H7 (cell line): ENCODE results near the gene MLLT3. TPM values are rescaled to one million over a fixed set of nuclear protein-coding genes. Genes with fewer than 3 reads are reported as not detected.

Experiments used
- DNase-seq: peaks from one replicate; pipeline ENCODE4 v3.0.0; 2012
- H3K27me3 ChIP-seq: 2 replicates; pipeline ENCODE4 v1.6.0; 2011; ENCODE audit warnings: mild to moderate bottlenecking, low read length; ENCODE audit not compliant: control insufficient read depth, insufficient read depth
- H3K36me3 ChIP-seq: replicated peaks from 2 replicates; pipeline ENCODE4 v1.5.1; 2011; ENCODE audit warnings: low read length; ENCODE audit not compliant: control insufficient read depth, insufficient read depth
- H3K4me3 ChIP-seq: 2 replicates; pipeline ENCODE4 v1.5.1; 2011; ENCODE audit warnings: low read depth, mild to moderate bottlenecking, control low read depth, low read length, moderate library complexity; ENCODE audit not compliant: insufficient read depth
- total RNA-seq: library from RNA; depleted of rRNA; stranded (reverse); fragments of >200 nt; shearing (Covaris generic); gene quantifications from 2 replicates; pipeline ENCODE4 v1.2.3, GENCODE V29; 2014

MLLT3 gene
- total RNA-seq, 1 experiment from 2014 or later, result 4.3 TPM

DNA sequence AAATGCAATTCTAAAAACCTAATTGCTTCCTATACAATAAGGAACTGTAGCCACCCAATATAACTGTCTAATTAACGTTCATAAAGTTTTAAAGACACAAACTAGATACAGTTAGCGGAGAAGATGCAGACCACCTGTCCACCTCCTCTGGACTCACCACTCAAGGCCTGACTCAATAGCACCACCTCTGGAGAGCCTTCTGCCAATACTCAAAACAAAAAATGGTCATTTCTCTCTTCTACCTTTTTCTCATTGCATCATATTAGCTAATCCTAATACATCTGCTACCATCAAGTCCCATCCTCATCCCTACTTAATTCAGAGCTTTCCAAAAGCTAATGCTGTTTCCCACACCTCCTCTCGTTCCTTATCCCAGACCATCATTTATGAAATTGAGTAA lies 159.9 kb downstream of the MLLT3 start:
- peak; percentile 6 for DNase-seq
- Histone ChIP-seq H3K4me3 (no peak overlapping the region), H3K27me3 (no peaks in the 10 kb centered on the region), H3K36me3 (no peaks in the 10 kb centered on the region)

DNA sequence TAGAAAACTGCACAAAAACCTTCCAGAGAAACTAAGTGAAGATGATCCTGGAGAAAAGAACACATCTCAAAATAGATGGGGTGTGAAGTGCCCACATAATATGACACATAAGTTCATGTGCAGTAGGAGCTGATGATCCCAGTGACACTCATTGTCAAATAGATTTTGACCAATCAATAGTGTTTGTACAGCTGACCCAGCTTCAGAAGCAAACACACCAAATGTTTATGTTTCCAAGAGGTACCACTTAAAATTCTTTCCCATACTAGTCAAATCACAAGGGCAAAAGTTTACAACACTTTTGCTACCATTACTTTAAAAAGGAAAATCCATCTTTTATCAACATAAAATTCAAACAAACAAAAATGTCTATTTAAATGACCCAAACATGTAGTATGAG lies 175.0 kb downstream of the MLLT3 start:
- no peak for DNase-seq
- H3K4me3 ChIP-seq, result no peak overlapping the region
- no peaks in the 10 kb centered on the region for H3K27me3 ChIP-seq
- no peaks in the 10 kb centered on the region for H3K36me3 ChIP-seq

DNA sequence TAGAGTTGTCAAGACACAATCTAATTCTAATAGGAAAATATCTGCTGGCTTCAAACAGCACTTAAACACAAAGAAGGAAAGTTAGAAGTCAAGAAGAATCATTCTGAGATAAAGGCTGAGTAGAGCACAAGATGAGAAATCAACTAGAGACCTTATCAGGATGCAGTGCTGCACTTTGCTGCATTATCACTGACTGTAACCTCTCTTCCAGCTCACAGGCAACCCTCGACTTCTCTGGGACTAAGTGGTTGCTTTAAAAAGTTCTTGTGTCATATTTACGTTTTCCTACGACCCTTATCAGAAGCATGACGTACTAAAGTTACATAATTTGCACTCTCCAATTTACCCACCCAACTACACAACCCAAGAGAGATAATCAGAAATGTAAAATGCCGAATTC lies 176.1 kb downstream of the MLLT3 start:
- no peak overlapping the region for H3K4me3 ChIP-seq
- H3K27me3 ChIP-seq, result no peaks in the 10 kb centered on the region
- no peaks in the 10 kb centered on the region for H3K36me3 ChIP-seq
- DNase-seq, result no peak

DNA sequence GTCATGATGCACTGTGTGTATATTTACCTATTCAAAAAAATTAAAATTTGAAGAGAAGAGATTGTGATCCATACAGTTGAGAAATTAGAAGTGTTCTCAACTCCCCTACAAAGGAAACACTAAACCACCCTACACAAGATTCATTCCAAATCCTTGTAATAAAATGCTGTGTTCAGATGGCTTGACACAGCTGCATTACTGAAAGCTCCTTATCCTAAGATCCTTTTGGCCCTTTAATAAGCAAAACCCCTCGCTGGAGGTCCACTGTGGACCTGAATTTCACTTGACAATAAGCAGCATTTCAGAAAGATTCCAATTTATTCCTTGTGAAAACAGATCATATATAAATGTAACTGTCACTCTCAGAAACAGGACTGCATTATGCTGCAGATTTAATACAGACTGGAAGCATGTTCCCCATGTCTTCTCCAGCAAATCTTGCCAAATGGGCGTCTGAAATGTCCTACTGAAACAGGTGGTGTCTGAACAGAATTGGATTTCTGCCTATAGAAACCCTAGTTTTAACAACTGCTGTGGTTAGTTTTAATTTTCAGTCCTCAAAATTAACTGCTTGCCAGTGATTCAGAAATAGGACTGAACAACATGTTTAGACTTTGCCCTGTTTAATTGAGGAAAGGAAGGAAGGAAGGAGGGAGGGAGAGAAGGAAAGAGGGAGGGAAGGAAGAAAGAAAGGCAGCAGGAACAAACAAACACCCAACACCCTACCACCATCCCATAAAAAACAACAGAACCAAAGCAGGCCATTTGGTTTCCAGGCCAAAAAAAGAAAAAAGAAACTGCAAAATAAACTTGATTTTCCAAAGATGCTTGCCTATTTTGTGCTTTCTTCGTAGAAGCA lies 179.6 kb downstream of the MLLT3 start:
- H3K4me3 ChIP-seq, result no peak overlapping the region
- no peaks in the 10 kb centered on the region for H3K27me3 ChIP-seq
- no peak for DNase-seq
- no peaks in the 10 kb centered on the region for H3K36me3 ChIP-seq

DNA sequence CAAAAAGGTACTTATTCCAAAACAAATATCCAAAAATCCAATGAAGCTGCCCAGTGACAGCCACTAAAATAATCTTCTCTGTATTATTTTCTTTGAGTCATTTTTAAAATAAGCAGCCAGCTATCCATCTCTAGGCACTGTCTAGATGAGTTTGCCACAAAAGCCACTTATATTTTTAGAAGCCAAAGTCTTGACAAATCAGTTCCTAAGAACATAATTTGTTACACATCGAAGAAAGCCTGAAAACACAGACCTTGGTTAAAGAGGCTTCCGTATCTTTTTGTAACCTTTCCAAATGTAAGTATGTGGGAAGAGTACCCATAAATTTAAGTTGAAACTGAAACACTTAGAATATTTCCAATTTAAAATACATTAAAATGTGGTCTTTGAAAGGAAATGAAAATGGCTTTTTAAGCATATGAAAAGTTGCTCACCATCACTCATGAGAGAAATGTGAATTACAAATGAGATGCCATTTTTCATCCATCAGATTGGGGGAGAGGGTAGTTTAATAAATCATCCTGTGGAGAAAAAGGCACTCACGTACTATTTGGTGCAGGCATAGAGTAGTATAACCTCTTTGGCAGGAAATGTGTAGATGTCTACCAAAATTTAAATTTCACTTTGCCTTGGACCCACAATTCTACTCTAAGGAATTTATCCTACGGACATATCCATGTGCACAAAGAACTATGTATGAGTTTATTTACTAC lies 180.4 kb downstream of the MLLT3 start:
- DNase-seq, result no peak
- Histone ChIP-seq H3K27me3 (no peaks in the 10 kb centered on the region), H3K4me3 (no peak overlapping the region)

DNA sequence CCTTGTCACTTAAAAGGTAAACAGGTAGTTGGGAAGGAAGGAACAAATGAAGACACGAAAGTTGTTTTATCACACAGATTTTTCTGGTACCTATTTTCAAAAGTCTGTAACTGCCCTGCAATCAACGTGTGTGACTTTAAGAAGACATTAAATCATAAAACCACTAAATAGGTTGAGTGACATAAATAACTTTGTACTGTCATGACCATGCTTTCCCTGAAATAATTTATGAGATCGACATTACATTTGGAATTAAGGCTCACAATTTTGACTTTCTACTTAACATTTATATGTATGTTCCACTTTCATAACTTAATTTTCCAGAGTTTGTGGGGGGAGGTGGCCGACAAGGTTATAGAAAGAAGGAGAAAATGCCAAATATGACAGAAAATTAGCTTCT lies 181.1 kb downstream of the MLLT3 start:
- DNase-seq, result no peak
- Histone ChIP-seq H3K4me3 (no peak overlapping the region), H3K36me3 (no peaks in the 10 kb centered on the region), H3K27me3 (no peaks in the 10 kb centered on the region)

More for the DNA sequence above, 180.4 kb downstream of the MLLT3 start:
- no peaks in the 10 kb centered on the region for H3K36me3 ChIP-seq

DNA sequence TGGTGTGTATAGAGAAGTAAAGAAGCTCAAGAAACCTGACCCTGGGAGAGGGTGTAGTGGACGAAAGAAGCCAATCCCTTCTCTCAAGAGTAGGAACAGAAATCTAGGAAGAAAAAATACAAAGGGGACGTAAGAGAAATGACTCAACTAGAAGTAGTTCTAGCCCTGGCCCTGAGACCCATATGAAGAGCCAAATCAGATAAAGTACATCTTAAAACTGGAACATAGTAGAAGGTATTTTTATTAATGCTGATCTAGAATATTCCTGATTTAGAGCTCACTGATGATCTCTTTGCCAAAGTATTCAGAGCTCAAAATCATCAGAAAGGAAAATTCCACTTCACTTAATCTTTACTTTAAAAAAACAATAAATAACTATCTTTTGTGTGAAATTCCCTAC lies 184.8 kb downstream of the MLLT3 start:
- DNase-seq, result no peak
- no peaks in the 10 kb centered on the region for H3K36me3 ChIP-seq
- H3K27me3 ChIP-seq, result no peaks in the 10 kb centered on the region
- no peak overlapping the region for H3K4me3 ChIP-seq

DNA sequence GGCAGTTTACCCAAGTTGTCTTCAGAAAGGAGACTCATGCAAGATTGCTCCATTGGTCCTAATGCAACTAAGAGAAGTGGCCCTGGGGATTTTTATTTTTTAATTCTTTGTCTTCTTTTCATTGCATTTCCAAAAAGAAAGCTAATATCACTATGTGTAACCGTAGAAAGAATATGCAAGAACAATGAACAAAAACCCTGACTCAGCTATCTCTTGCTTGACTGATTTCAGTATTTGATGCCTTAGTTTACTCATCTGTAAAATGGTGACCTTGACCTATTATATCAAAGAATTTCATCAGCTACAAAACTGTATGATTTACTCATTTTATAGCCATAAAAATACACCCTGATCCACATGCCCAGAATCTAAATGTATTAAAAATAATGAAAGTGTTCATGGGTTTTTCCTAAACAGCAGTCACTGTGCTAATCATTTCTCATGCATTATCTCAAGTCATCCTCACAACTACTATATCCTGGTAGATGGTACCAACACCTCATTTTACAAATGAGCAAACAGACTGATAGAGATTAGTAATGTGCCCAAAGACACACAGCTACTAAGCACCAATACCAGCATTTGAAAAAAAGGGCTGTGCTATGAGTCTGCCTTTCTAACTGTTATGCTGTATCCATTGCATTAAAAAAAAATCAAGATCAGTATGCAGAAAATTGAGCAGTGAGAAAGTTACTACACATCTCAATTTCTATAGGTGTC lies 185.7 kb downstream of the MLLT3 start:
- no peaks in the 10 kb centered on the region for H3K27me3 ChIP-seq
- DNase-seq, result no peak
- H3K4me3 ChIP-seq, result no peak overlapping the region
- no peaks in the 10 kb centered on the region for H3K36me3 ChIP-seq

DNA sequence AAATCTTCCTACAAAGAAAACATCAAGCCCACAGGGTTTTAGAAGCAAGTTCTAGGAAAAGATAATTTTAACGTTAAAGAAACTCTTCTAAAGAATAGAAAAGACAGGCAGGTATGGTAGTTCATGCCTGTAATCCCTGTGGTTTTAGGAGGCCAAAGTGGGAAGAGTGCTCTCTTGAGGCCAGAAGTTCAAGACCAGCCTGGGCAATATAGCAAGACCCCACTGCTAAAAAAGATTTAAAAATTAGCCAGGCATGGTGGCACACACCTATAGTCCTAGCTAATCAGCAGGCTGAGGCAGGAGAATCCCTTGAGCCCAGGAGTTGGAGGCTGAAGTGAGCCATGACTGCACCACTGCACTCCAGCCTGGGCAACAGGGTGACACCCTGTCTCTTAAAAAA lies 193.3 kb downstream of the MLLT3 start:
- no peaks in the 10 kb centered on the region for H3K27me3 ChIP-seq
- no peak for DNase-seq
- H3K36me3 ChIP-seq, result no peaks in the 10 kb centered on the region
- no peak overlapping the region for H3K4me3 ChIP-seq

DNA sequence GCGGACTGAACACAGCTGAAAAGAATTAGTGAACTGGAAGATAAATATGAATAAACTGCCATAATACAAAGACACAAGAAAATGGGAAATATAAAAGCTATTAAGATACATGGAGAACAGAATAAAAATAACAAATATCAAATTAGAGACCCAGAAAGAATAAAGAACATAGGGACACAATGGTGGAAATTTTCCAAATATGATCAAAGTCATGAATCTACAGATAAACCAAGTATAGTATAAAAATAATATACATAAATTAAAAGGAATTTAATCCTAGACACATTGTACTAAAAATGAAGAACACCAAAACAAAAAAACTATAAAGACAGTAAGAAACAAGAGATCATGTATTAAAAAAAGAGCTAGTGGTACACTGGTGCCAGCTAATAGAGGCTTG lies 194.9 kb downstream of the MLLT3 start:
- no peak for DNase-seq
- no peaks in the 10 kb centered on the region for H3K36me3 ChIP-seq
- H3K27me3 ChIP-seq, result no peaks in the 10 kb centered on the region
- H3K4me3 ChIP-seq, result no peak overlapping the region

DNA sequence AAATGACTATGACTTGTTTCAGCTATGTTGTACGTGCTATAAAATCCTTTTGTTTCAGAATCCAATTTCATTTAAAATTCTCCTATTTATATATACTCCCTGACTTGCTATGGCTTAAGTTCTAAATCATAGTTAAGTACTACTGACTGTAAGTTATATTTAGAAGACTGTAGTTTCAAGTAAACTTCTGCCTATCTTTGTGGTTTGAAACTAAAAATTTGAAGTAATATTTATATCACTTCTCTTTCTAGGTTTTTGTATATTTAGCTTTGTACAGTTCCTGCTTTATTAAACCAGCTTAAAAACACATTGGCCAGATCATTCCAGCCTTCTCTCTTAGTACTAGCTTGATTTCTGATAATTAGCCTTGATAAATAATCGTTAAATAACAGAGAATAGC lies 196.3 kb downstream of the MLLT3 start:
- H3K36me3 ChIP-seq, result no peaks in the 10 kb centered on the region
- no peaks in the 10 kb centered on the region for H3K27me3 ChIP-seq
- no peak for DNase-seq
- H3K4me3 ChIP-seq, result no peak overlapping the region

DNA sequence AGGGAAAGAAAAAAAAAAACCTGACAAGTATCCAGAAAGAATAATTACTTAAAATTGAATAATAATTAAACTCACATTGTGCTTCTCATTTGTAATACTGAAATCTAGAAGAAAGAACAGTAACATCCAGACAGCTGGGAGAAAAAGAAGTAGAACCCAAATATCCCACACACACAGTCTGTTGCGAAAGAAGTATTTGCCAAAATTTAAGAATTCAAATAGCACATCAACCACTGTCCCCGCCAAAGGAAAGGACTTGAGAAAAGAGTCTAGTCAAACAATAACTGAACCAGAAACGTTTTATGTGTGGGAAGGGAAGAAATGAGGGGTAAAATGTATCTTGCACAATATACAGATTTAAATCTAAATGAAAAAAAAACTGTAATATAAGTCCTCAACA lies 202.8 kb downstream of the MLLT3 start:
- Histone ChIP-seq H3K27me3 (no peaks in the 10 kb centered on the region), H3K4me3 (no peak overlapping the region), H3K36me3 (no peaks in the 10 kb centered on the region)
- no peak for DNase-seq

DNA sequence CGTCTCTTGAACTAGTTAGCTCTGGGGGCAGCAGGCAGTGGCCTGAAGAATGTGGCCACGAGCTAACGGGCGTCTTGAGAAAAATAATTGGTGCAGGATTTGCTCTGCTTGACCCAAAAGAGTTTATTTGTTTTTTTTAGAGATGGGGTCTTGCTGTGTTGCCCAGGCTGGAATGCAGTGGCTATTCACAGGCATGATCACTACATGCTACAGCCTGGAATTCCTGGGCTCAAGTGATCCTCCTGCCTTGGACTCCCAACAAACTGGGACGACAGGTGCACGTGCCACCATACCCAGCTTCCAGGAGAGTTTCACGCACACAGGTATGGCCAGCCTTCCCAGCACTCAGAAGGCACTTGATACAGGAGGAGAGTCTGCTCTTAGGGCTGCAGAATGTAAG lies 203.8 kb downstream of the MLLT3 start:
- Histone ChIP-seq H3K27me3 (no peaks in the 10 kb centered on the region), H3K4me3 (no peak overlapping the region), H3K36me3 (no peaks in the 10 kb centered on the region)
- no peak for DNase-seq

DNA sequence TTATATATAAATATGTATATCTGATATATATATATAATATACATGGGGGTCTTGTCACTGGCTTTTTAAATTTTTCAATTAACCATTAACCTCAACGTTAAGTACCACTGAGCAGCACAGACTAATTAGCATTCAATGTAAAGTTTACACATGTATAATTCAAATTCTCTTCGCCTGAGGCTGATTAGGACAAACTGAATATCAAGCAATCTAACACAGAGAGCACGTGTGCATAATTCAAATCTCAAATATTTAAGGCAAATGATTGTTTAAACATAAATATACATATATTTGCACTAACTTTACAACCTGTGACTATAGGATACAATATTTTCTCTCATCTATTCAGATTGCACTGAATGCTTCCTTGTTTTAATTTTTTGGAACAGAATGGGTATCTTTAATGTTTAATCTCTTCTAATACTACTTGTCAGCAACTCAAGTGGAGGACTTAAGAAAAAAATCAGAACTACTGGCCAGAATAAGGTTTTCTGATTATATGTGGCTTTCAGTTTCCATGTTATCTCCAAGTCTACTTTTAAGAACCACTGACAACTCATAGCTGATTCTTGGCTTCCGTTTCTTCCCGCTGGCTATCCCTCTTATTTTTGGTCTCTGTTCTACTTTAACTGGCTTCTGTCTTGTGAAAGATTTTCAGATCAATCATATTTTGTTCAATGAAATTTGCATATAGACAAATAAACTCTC lies 204.8 kb downstream of the MLLT3 start:
- no peaks in the 10 kb centered on the region for H3K36me3 ChIP-seq
- no peak for DNase-seq

More for the DNA sequence above, 204.8 kb downstream of the MLLT3 start:
- no peaks in the 10 kb centered on the region for H3K27me3 ChIP-seq
- no peak overlapping the region for H3K4me3 ChIP-seq
